ENCODE measurements around the gene PPIF. TPM values are rescaled to one million over a fixed set of nuclear protein-coding genes. Genes with fewer than 3 reads are reported as not detected.

The PPIF gene
- total RNA-seq, 1 experiment from 2014 or later: 80.9 TPM

DNA sequence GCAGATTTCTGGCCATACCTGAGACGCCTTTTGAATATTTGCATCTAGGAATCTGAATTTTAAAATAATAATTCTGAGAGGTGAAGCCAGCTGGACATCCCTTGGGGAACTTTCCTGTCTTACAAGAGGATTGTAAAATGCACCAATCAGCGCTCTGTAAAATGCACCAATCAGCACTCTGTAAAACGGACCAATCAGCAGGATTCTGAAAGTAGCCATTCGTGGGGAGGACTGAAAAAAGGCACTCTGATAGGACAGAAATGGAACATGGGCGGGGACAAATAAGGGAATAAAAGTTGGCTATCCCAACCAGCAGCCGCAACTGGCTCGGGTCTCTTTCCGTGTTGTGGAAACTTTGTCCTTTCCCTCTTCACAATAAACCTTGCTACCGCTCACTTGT, 9.9 kb downstream of the PPIF start:
- H3K4me3 Mint-ChIP-seq: no peak overlapping the region
- ChIA-PET CTCF (interaction anchor here (0.7 to 3.1 kb wide), 2 partner anchors 9 to 422 kb away, joined by 8 to 21 read pairs; partner anchors contain the start of gene PPIF), POLR2A (no interaction called here)
- H3K9me3 Mint-ChIP-seq: peaks cover 16% of the 10 kb centered on the region
- DNase-seq (ENCODE audit: low spot score): no peak
- no peaks in the 10 kb centered on the region for H3K4me1 Mint-ChIP-seq
- H3K36me3 Mint-ChIP-seq: peaks cover 47% of the 10 kb centered on the region
- no peak for ATAC-seq
- no peaks in the 10 kb centered on the region for H3K27me3 Mint-ChIP-seq (ENCODE audit: low read depth)
- TF ChIP-seq HMGA2 (CRISPR knock-in tag; IDR thresholded peaks at IDR 0.05): no peak
- TF ChIP-seq JAZF1 (CRISPR knock-in tag; IDR thresholded peaks at IDR 0.05): no peak
- no peak overlapping the region for H3K27ac Mint-ChIP-seq

- ATAC-seq: no peak
- Mint-ChIP-seq H3K36me3 (peaks cover 32% of the 10 kb centered on the region), H3K4me1 (no peaks in the 10 kb centered on the region), H3K9me3 (peaks cover 19% of the 10 kb centered on the region), H3K27me3 (ENCODE audit: low read depth) (peaks cover 2% of the 10 kb centered on the region), H3K4me3 (no peak overlapping the region), H3K27ac (no peak overlapping the region)
- no peak for DNase-seq (ENCODE audit: low spot score)
- ChIA-PET CTCF (interaction anchor here (0.7 to 3.1 kb wide), 5 partner anchors 8 to 129 kb away, joined by 4 to 21 read pairs (median 6); partner anchors contain the start of gene PPIF), POLR2A (no interaction called here)
- TF ChIP-seq TEAD1 (CRISPR knock-in tag; IDR thresholded peaks at IDR 0.05) (no peak), ETV6 (CRISPR knock-in tag; IDR thresholded peaks at IDR 0.05) (no peak), SOX15 (CRISPR knock-in tag; IDR thresholded peaks at IDR 0.05) (no peak), STAT6 (CRISPR knock-in tag; conservative IDR thresholded peaks at IDR 0.05; ENCODE audit: low read depth) (no peak), SMAD3 (CRISPR knock-in tag; IDR thresholded peaks at IDR 0.05; ENCODE audit: borderline replicate concordance) (no peak), MXD4 (CRISPR knock-in tag; IDR thresholded peaks at IDR 0.05; ENCODE audit: borderline replicate concordance) (no peak), USF1 (CRISPR knock-in tag; IDR thresholded peaks at IDR 0.05) (no peak), ZBTB43 (CRISPR knock-in tag; IDR thresholded peaks at IDR 0.05) (no peak), GTF2I (CRISPR knock-in tag; conservative IDR thresholded peaks at IDR 0.05) (no peak), ATF2 (CRISPR knock-in tag; IDR thresholded peaks at IDR 0.05; ENCODE audit: borderline replicate concordance, low read depth) (no peak), JAZF1 (CRISPR knock-in tag; IDR thresholded peaks at IDR 0.05) (no peak), RORB (CRISPR knock-in tag; IDR thresholded peaks at IDR 0.05) (no peak)
- TF ChIP-seq, protein P1, sequence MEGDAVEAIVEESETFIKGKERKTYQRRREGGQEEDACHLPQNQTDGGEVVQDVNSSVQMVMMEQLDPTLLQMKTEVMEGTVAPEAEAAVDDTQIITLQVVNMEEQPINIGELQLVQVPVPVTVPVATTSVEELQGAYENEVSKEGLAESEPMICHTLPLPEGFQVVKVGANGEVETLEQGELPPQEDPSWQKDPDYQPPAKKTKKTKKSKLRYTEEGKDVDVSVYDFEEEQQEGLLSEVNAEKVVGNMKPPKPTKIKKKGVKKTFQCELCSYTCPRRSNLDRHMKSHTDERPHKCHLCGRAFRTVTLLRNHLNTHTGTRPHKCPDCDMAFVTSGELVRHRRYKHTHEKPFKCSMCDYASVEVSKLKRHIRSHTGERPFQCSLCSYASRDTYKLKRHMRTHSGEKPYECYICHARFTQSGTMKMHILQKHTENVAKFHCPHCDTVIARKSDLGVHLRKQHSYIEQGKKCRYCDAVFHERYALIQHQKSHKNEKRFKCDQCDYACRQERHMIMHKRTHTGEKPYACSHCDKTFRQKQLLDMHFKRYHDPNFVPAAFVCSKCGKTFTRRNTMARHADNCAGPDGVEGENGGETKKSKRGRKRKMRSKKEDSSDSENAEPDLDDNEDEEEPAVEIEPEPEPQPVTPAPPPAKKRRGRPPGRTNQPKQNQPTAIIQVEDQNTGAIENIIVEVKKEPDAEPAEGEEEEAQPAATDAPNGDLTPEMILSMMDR (IDR thresholded peaks at IDR 0.05): no peak
- TF ChIP-seq, protein P2, sequence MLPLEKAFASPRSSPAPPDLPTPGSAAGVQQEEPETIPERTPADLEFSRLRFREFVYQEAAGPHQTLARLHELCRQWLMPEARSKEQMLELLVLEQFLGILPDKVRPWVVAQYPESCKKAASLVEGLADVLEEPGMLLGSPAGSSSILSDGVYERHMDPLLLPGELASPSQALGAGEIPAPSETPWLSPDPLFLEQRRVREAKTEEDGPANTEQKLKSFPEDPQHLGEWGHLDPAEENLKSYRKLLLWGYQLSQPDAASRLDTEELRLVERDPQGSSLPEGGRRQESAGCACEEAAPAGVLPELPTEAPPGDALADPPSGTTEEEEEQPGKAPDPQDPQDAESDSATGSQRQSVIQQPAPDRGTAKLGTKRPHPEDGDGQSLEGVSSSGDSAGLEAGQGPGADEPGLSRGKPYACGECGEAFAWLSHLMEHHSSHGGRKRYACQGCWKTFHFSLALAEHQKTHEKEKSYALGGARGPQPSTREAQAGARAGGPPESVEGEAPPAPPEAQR (CRISPR knock-in tag; IDR thresholded peaks at IDR 0.05): no peak
Observed at GRCh38 chr10:79358811-79359210, 11.5 kb downstream of the PPIF start.

Data from WTC11 (cell line).